Prostate gland (tissue), 2 donors: ENCODE results near the gene ZNF638. TPM values are rescaled to one million over a fixed set of nuclear protein-coding genes. Genes with fewer than 3 reads are reported as not detected.

Experiments used
- DNase-seq: peaks from one replicate; pipeline ENCODE4 v3.0.0-alpha.2; 2019; ENCODE audit warnings: low spot score
- H3K27ac ChIP-seq, 2 donors: fragments of 200-600 bp; sonication (generic); 2 replicates each; pipeline ENCODE4 v1.5.1; 2017 to 2019
- H3K27me3 ChIP-seq: fragments of 200-600 bp; sonication (generic); replicated peaks from 2 replicates; pipeline ENCODE4 v1.5.1; 2019; ENCODE audit not compliant: insufficient read depth
- H3K36me3 ChIP-seq, 2 donors: fragments of 200-600 bp; sonication (generic); 1 replicate in 1 of 2; 2 replicates in 1 of 2; pipeline versions ENCODE4 v1.5.1 to v1.8.1; 2017 to 2019
- H3K4me1 ChIP-seq: fragments of 200-600 bp; sonication (generic); replicated peaks from 2 replicates; pipeline ENCODE4 v1.5.1; 2019
- H3K4me3 ChIP-seq, 2 donors: fragments of 200-600 bp; sonication (generic); 2 replicates each; pipeline ENCODE4 v1.5.1; 2017 to 2019
- H3K9me3 ChIP-seq: fragments of 200-600 bp; sonication (generic); 2 replicates; pipeline ENCODE4 v1.5.1; 2017
- CTCF ChIP-seq, 4 experiments: fragments of 200-600 bp in 2 of 4; fragments of 450-650 bp in 2 of 4; sonication (generic) in 2 of 4; IDR thresholded peaks; 1 replicate in 3 of 4; 2 replicates in 1 of 4; pipeline ENCODE4 v1.5.1; 2016 to 2019; ENCODE audit warnings: antibody characterized with exemption in 4 of 4, mild to moderate bottlenecking in 2 of 4, moderate library complexity in 2 of 4
- POLR2A ChIP-seq: fragments of 450-650 bp; IDR thresholded peaks from one replicate; pipeline ENCODE4 v1.6.1; 2016; ENCODE audit warnings: antibody characterized with exemption, mild to moderate bottlenecking
- POLR2AphosphoS5 ChIP-seq: sonication (generic); formaldehyde crosslinking; IDR thresholded peaks from one replicate; pipeline ENCODE4 v1.6.1; 2017; ENCODE audit warnings: antibody characterized with exemption
- WGBS: methylation state at CpG from one replicate; pipeline ENCODE4 v1.1.5; 2018; 5-methylcytosine and 5-hydroxymethylcytosine counted together
- intact Hi-C: fragments of 100-400 bp; cut with DNase I; formaldehyde crosslinking; loops from one replicate; pipeline ENCODE4 v1.14.2; 2022
- small RNA-seq, 2 donors: library from RNA; depleted of rRNA; stranded (forward); fragments of <200 nt; gene quantifications; one replicate each; pipeline ENCODE3, GENCODE V24; 2016
- total RNA-seq, 2 donors: library from RNA; depleted of rRNA; stranded (reverse); fragments of >200 nt; gene quantifications; one replicate each; pipeline ENCODE4 v1.1.0, GENCODE V29; 2016

Gene ZNF638
- total RNA-seq, 2 donors from 2014 or later: 137 to 164 TPM

- DNase-seq: no peak
- no peak for TF ChIP-seq POLR2AphosphoS5
- no peak for TF ChIP-seq CTCF (IDR thresholded peaks at IDR 0.05)
- no peak for TF ChIP-seq POLR2A
- intact Hi-C loops: no loop called here
- Histone ChIP-seq H3K27me3 (no peaks in the 10 kb centered on the region), H3K27ac (no peak overlapping the region), H3K9me3 (no peaks in the 10 kb centered on the region), H3K36me3 (no peaks in the 10 kb centered on the region), H3K4me1 (no peaks in the 10 kb centered on the region), H3K4me3 (no peak overlapping the region)
- WGBS: 94% methylated on average over 4 of the region's 4 CpGs
Observed at GRCh38 chr2:71481111-71481510, 149.5 kb downstream of the ZNF638 start.

GRCh38 chr2:71482055-71482454 is 150.5 kb downstream of the ZNF638 start:
- TF ChIP-seq POLR2A (no peak), CTCF (IDR thresholded peaks at IDR 0.05) (no peak), POLR2AphosphoS5 (no peak)
- no peak for DNase-seq
- 57% methylated on average over 4 of the region's 4 CpGs for WGBS
- no peak overlapping the region for H3K4me3 ChIP-seq
- intact Hi-C loops: no loop called here
- H3K9me3 ChIP-seq: no peaks in the 10 kb centered on the region
- no peaks in the 10 kb centered on the region for H3K27me3 ChIP-seq
- no peak overlapping the region for H3K27ac ChIP-seq
- no peaks in the 10 kb centered on the region for H3K36me3 ChIP-seq
- H3K4me1 ChIP-seq: no peaks in the 10 kb centered on the region

GRCh38 chr2:71483246-71483645 is 151.7 kb downstream of the ZNF638 start:
- no peaks in the 10 kb centered on the region for H3K36me3 ChIP-seq
- TF ChIP-seq POLR2AphosphoS5 (no peak), POLR2A (no peak), CTCF (IDR thresholded peaks at IDR 0.05) (no peak)
- H3K27me3 ChIP-seq: no peaks in the 10 kb centered on the region
- no peaks in the 10 kb centered on the region for H3K4me1 ChIP-seq
- 81% methylated on average over 10 of the region's 10 CpGs for WGBS
- no peaks in the 10 kb centered on the region for H3K9me3 ChIP-seq
- no peak overlapping the region for H3K27ac ChIP-seq
- DNase-seq: no peak
- H3K4me3 ChIP-seq: no peak overlapping the region
- intact Hi-C loops: no loop called here

GRCh38 chr2:71484354-71484753 is 152.8 kb downstream of the ZNF638 start:
- no peak for DNase-seq

More at GRCh38 chr2:71484354-71484753, 152.8 kb downstream of the ZNF638 start:
- H3K4me3 ChIP-seq: no peak overlapping the region
- H3K4me1 ChIP-seq: no peaks in the 10 kb centered on the region
- no peak overlapping the region for H3K27ac ChIP-seq
- no peaks in the 10 kb centered on the region for H3K27me3 ChIP-seq
- H3K9me3 ChIP-seq: no peaks in the 10 kb centered on the region
- 88% methylated on average over 2 of the region's 2 CpGs for WGBS
- TF ChIP-seq POLR2A: no peak
- TF ChIP-seq POLR2AphosphoS5: no peak
- no peak for TF ChIP-seq CTCF (IDR thresholded peaks at IDR 0.05)
- intact Hi-C loops: no loop called here
- no peaks in the 10 kb centered on the region for H3K36me3 ChIP-seq

Small RNA genes within 50 kb of the gene (small RNA-seq; reads per million reads assigned to genes)
- gene RNU6-105P: 0 reads per million in 2 donors

Other genes starting within 250 kb of the ZNF638 start
- gene MCEE, start 201.6 kb upstream of the ZNF638 start, total RNA-seq: 10 to 100 TPM; 18.2 to 41.4 TPM
- 10 to 100 TPM; 20.2 to 25.9 TPM for gene MPHOSPH10, start 201.1 kb upstream of the ZNF638 start, total RNA-seq
- gene PAIP2B, start 104.7 kb upstream of the ZNF638 start, total RNA-seq: 10 to 100 TPM in 1 of 2 donors, 1 to 10 TPM in 1; 5.9 to 12.8 TPM
- gene DYSF, start 121.8 kb downstream of the ZNF638 start, total RNA-seq: 1 to 10 TPM; 5.9 to 9.4 TPM